AG10803 (cell line): ENCODE data around the gene JRKL.

Experiments used
- DNase-seq: peaks from one replicate; pipeline ENCODE4 v3.0.0; 2010; ENCODE audit warnings: low read depth
- H3K4me3 ChIP-seq: 2 replicates; pipeline ENCODE4 v1.5.1; 2011; ENCODE audit warnings: mild to moderate bottlenecking, low read length, control low read depth
- TF ChIP-seq, protein P1 (sequence below): conservative IDR thresholded peaks from 2 replicates; pipeline ENCODE4 v1.5.1; 2011; ENCODE audit warnings: mild to moderate bottlenecking, low read length, control low read depth, inconsistent platforms

Gene JRKL

GRCh38 chr11:96376796-96377195, 13.0 kb upstream of the JRKL start:
- TF ChIP-seq, protein P1, sequence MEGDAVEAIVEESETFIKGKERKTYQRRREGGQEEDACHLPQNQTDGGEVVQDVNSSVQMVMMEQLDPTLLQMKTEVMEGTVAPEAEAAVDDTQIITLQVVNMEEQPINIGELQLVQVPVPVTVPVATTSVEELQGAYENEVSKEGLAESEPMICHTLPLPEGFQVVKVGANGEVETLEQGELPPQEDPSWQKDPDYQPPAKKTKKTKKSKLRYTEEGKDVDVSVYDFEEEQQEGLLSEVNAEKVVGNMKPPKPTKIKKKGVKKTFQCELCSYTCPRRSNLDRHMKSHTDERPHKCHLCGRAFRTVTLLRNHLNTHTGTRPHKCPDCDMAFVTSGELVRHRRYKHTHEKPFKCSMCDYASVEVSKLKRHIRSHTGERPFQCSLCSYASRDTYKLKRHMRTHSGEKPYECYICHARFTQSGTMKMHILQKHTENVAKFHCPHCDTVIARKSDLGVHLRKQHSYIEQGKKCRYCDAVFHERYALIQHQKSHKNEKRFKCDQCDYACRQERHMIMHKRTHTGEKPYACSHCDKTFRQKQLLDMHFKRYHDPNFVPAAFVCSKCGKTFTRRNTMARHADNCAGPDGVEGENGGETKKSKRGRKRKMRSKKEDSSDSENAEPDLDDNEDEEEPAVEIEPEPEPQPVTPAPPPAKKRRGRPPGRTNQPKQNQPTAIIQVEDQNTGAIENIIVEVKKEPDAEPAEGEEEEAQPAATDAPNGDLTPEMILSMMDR, result no peak
- no peak overlapping the region for H3K4me3 ChIP-seq
- DNase-seq, result no peak

GRCh38 chr11:96384156-96384555, 5.7 kb upstream of the JRKL start:
- no peak overlapping the region for H3K4me3 ChIP-seq
- no peak for DNase-seq
- TF ChIP-seq, protein P1, result no peak

DNA sequence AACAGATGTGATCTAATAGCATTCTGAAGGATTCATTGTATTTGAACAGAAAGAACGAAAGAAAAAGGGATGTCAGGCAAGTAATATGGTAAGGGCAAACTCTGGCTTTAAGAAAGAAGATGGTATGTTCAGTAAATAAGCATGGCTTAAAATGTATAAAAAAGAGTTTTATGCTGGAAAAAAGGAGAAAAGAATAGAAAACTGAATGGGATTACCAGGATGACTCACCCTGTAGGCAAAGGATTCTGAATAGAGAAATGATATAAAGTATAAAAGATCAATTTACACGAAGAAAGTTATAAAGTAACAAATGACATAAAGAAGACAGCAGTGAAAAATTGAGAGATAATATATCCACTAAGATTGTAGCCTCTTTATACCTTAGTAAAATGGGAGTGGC, 4.6 kb upstream of the JRKL start:
- TF ChIP-seq, protein P1, result no peak
- no peak overlapping the region for H3K4me3 ChIP-seq
- DNase-seq, result no peak

GRCh38 chr11:96388891-96389719, 708 bp upstream of the JRKL start:
- peak overlapping the region; percentile 78 for H3K4me3 ChIP-seq
- DNase-seq, result peak; percentile 29
- TF ChIP-seq, protein P1, result no peak

DNA sequence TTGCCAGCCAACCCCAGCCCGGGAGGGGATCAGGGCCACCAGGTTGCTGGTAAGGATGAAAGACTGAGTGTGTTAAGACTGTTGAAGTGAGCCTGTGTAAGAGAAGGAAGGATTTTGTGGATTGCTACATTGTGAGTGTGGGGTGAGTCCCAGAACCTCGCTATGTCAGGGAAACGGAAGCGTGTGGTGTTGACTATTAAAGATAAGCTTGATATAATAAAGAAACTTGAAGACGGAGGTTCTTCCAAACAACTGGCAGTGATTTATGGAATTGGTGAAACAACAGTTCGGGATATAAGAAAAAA, 627 bp downstream of the JRKL start:
- TF ChIP-seq, protein P1, result no peak
- H3K4me3 ChIP-seq, result peak overlapping the region; percentile 78
- peak; percentile 27 for DNase-seq

GRCh38 chr11:96391698-96392307, 2.0 kb downstream of the JRKL start:
- DNase-seq, result no peak
- H3K4me3 ChIP-seq, result no peak overlapping the region
- TF ChIP-seq, protein P1, result no peak

DNA sequence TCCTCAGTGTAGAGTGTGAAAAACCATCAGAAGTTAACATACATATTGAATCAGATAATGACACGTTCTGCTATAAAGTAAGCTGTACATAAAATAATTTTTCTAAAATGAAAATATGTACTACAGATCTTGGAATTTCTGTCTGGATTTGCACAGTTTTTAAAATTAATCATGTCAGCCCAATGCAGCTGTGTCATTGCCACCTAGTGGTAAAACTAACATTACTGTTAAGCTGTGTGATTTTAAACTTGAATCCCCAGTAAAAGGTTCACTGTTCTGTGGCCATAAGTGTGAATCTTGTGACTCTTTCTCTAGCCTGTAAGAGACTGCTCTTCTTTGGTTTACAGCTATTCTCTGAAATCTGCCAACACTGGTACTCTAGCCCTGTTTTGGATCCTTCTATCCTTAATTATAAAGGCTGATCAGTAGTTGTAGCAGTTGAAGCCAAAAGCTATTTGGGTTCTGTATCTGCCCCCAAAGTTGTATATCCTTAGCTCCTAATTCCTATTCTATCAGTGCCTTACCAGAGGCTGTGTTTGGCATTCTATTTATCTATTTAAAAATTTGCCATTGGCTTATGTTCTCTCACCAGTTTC, 4.0 kb downstream of the JRKL start:
- peak; percentile 55 for DNase-seq
- TF ChIP-seq, protein P1, result peak; percentile 82
- H3K4me3 ChIP-seq, result no peak overlapping the region
